ENCODE measurements around the gene HNRNPA2B1. TPM values are rescaled to one million over a fixed set of nuclear protein-coding genes. Genes with fewer than 3 reads are reported as not detected.
"Not testable (repeated sequence)": the region's sequence is repeated elsewhere in the genome, so short reads cannot be mapped to it uniquely, and the experiment has no call there.

HNRNPA2B1 gene
- total RNA-seq, 1 experiment from 2014 or later = 512 TPM

DNA sequence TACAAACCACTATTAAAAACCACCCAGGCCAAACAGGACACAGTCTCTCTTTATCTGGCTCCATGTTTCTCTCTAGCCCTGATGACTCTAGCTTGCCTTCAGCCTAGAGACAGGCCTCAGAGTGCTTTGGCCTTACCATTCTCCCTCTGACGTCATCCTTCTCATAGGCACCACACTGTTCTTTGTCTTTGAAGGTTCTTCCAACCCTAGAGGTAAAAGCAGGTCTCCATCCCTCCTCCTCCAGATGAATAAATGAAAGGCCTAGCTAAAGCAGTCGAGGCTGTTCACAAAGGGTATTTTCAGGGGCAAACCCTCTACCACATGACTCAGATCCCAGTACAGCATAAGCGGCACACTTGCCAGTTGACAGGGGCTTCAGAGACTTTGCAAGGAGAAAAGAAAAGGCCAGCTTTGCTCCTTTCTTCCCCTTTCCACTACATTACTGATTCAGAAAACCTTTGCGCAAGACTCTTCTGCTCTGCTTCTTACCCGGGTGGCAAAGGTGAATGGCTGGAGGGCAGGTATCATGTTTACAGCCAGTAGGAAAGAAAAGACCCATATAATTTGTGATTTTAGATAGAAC lies 33.8 kb downstream of the HNRNPA2B1 start:
- peak; percentile 48 for DNase-seq (ENCODE audit: low read depth)

- peak; percentile 16 for DNase-seq (ENCODE audit: low read depth)
These were observed 34.4 kb downstream of the HNRNPA2B1 start for GRCh38 chr7:26165950-26166683.

DNA sequence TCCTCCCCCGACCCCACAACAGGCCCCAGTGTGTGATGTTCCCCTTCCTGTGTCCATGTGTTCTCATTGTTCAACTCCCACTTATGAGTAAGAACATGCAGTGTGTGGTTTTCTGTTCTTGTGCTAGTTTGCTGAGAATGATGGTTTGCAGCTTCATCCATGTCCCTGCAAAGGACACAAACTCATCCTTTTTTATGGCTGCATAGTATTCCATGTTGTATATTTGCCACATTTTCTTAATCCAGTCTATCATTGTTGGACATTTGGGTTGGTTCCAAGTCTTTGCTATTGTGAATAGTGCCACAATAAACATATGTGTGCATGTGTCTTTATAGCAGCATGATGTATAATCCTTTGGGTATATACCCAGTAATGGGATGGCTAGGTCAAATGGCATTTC lies 36.7 kb downstream of the HNRNPA2B1 start:
- DNase-seq (ENCODE audit: low read depth) = not testable (repeated sequence)

GRCh38 chr7:26162431-26162830 lies 38.1 kb downstream of the HNRNPA2B1 start:
- DNase-seq (ENCODE audit: low read depth) = no peak

DNA sequence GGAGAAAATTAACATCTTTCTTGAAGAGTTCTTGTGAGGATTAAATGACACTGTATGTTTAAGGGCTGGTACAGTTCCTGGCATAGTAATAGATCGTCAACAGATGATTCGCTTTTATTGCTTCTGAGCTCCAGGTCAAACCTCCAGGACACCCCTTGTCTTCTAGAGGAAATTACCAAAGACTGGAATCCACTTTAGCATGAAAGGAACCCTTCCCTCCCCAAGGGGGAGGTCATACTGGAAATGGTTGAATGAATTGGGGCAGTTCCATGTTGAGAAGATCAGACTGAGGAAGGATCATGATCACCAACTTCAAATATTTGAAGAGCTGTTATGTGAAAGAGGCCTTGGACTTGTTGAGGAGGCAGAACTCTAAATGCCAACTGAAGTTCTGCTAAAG lies 39.6 kb downstream of the HNRNPA2B1 start:
- DNase-seq (ENCODE audit: low read depth) = no peak

- DNase-seq (ENCODE audit: low read depth) = peak; percentile 75
These were observed 41.3 kb downstream of the HNRNPA2B1 start for GRCh38 chr7:26159243-26159642.

- peak; percentile 42 for DNase-seq (ENCODE audit: low read depth)
These were observed 42.9 kb downstream of the HNRNPA2B1 start for GRCh38 chr7:26157520-26158105.

DNA sequence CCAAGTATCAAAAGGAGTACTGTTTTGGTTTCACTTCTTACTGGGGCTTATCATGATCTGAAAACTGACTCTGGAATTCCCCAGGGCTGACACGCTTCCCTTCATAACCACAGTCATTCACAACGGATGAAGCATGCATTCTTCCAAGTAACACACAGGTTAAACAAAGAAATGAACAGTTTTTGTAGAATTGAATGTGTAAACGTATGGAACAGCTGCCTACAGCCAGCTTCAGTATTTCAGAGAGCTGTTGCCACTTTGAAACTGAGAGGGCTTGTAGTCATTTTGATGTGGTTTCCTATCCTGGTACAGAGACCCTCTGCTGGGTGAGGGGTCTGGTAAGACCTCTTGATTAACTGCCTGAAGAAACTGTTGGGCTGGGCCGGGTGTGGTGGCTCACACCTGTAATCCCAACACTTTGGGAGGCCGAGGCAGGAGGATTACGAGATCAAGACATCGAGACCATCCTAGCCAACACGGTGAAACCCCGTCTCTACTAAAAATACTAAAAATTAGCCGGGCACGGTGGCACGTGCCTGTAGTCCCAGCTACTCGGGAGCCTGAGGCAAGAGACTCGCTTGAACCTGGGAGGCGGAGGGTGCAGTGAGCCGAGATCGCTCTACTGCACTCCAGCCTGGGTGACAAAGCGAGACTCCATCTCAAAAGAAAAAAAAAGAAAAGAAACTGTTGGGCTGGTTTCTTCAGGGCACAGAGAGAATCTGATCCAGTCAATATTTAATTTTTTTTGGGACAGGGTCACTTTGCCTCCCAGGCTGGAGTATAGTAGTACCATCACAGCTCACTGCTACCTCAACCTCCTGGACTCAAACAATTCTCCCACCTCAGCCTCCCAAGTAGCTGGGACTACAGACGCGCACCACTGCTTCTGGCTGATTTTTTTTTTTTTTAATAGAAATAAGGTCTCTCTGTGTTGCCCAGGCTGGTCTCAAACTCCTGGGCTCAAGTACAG lies 43.8 kb downstream of the HNRNPA2B1 start:
- peak; percentile 99 for DNase-seq (ENCODE audit: low read depth)

DNA sequence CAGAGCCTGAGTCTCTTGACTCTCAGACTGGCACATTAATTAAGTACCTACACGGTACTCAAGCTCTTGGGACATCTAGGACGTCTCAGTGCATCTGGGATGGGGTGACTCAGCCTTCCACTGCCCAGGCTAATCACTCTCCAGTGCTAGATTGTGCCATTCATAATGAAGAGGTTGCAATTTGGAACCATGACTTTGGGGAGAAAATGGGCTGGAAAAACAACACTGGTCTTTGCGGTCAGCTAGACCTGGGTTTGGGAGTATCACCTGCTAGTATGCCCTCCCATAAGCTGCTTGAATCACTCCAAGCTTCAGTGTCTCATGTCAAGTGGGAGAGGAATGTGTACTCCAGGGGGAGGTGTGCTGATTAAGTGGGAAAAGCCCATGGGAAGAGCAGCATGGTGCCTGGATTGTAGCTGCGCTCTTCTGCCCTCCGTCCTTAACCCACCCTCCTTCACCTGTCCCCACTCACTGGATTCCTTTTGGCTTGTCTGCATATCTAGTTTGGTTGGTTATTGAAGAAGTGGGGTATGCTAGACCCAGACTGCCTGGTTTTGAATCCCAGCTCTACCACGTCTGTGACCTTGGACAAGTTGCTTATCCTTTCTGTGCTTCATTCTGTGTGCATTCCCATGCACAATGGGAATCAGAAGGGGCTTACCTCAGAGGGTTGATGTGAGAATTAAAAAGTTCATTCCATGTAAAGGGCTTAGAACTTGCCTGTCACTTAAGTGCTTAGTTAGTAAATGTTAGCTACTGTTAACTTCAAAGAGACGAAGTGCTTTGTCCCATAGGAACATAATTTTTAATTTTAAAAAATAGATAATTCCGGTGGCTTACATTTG lies 44.8 kb downstream of the HNRNPA2B1 start:
- peak; percentile 98 for DNase-seq (ENCODE audit: low read depth)

DNA sequence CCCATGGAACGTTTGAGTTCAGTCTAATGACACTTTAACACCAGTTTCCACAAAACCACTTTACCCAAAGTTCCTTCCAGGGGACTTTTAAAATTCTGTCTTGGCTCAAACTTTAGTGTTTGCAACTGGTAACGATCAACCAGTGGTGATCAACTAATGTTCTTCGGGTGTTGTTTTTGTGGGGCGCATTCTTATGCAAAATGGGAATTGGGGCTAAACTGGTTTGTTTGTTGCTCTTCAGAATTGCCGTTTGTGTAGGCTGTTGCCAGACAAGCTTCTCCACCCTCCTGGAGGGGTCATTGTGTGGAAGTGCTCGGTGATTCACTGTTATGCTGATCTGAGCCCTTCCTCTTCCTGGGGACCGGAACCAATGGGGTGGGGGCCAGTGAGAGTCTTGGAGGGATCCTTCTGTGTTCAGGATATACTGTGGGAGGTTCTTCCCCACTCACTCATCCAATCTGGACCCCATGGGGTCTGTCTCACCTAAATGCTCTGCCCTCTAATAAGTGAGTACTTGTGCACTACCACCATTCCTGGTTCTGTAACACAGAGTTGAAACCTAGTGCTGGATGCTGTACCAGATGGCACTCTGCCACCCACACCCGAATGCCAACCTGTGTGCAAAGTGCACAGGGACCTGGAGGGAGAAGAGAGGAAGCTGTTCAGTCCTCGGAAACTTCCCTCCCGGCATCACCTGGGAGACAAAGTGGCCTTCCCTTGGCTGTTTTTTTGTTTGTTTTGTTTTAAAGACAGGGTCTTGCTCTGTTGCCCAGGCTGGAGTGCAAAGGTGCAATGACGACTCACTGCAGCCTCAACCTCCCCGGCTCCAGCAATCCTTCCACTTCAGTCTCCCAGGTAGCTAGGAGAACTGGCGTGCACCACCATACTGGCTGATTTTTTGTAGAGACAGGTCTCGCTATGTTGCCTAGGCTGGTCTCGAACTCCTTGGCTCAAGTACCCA lies 46.4 kb downstream of the HNRNPA2B1 start:
- peak; percentile 97 for DNase-seq (ENCODE audit: low read depth)

- peak; percentile 61 for DNase-seq (ENCODE audit: low read depth)
These were observed 47.2 kb downstream of the HNRNPA2B1 start for GRCh38 chr7:26153241-26153822.

DNA sequence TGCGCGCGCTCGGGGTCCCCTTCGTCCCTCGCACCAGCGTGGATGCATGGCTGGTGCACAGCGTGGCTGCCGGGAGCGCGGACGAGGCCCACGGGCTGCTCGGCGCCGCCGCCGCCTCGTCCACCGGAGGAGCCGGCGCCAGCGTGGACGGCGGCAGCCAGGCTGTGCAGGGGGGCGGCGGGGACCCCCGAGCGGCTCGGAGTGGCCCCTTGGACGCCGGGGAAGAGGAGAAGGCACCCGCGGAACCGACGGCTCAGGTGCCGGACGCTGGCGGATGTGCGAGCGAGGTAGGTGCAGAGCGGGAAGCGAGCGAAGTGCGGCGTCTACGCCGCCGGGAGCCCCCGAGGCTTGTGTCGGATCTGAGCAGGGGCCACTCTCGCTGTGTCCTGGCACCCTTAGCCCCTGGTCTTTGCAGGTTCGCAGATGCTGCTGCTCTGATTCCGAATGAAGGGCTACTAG lies 47.7 kb downstream of the HNRNPA2B1 start:
- DNase-seq (ENCODE audit: low read depth) = peak; percentile 55

DNA sequence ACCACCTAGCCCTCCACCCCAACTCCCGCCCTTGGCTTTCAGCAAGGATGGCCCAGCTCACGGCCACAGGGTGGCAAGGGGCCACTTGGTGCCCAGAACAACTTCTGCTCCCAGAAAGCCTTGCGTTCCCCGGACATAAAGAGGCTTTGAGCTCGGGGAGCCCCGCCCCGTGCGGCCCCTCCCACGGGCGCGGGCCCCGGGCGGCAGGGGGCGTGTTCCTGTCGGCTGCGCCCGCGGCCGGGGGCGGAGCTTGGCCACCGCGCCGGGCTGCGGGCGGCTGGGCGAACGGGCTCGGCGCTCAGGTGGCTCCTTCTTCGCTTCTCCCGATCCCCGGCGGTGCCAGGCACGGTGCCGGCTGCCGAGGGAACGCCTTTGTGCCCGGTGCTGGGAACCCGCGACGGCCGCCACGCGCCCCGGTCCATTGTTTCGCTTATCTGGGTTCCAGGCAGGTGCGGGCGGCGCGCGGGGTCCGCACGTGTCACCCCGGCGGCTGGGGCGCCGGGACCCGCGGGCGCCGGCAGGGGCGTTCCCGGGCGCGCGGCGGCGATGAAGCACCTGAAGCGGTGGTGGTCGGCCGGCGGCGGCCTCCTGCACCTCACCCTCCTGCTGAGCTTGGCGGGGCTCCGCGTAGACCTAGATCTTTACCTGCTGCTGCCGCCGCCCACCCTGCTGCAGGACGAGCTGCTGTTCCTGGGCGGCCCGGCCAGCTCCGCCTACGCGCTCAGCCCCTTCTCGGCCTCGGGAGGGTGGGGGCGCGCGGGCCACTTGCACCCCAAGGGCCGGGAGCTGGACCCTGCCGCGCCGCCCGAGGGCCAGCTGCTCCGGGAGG lies 48.4 kb downstream of the HNRNPA2B1 start, which contains the start of gene NFE2L3:
Gene NFE2L3 (plus strand): TSS at position 246 of the 829 bp plus-strand sequence. CDS start 301 bp downstream, at position 547.
- DNase-seq (ENCODE audit: low read depth) = peak; percentile 95

- DNase-seq (ENCODE audit: low read depth) = no peak
These were observed 48.9 kb downstream of the HNRNPA2B1 start for GRCh38 chr7:26151650-26151952.

DNA sequence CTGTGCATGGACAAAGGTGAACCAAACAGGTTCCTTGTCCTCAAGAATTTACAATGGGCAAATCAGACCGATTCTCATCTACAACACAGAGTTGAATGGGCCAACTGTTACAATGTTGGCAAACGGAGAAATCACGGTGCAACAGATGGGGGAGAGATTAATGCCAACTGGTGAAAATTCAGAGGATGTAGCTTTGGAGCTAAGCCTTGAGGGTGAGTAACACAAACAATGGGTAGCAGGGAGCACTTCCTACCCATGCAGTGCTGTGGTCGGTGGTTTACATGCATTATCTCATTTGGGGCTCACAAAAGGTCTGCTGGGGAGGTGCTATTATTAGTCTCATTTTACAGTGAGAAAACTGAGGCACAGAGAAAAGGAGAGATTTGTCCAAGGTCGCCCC lies 49.5 kb downstream of the HNRNPA2B1 start:
- DNase-seq (ENCODE audit: low read depth) = peak; percentile 80

- DNase-seq (ENCODE audit: low read depth) = no peak
These were observed 51.1 kb downstream of the HNRNPA2B1 start for GRCh38 chr7:26149391-26149977.

DNA sequence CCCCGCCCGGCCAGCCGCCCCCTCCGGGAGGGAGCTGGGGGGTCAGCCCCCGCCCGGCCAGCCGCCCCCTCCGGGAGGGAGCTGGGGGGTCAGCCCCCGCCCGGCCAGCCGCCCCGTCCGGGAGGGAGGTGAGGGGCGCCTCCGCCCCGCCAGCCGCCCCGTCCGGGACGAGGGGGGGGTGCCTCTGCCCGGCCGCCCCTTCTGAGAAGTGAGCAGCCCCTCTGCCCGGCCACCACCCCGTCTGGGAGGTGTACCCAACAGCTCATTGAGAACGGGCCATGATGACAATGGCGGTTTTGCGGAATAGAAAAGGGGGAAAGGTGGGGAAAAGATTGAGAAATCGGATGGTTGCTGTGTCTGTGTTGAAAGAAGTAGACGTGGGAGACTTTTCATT lies 52.2 kb downstream of the HNRNPA2B1 start:
- not testable (repeated sequence) for DNase-seq (ENCODE audit: low read depth)
